Hepatocyte (in vitro differentiated cells): ENCODE results near the gene AUNIP. TPM values are rescaled to one million over a fixed set of nuclear protein-coding genes. Genes with fewer than 3 reads are reported as not detected.

Experiments
- DNase-seq: peaks from one replicate; pipeline ENCODE4 v3.0.0-alpha.2; 2016; ENCODE audit warnings: low spot score
- H2AFZ ChIP-seq: fragments of 200-600 bp; sonication (generic); 2 replicates; pipeline ENCODE4 v1.6.0; 2016; ENCODE audit warnings: antibody characterized with exemption, mild to moderate bottlenecking
- H3K27ac ChIP-seq: fragments of 200-600 bp; sonication (generic); 2 replicates; pipeline ENCODE4 v1.5.1; 2016; ENCODE audit warnings: mild to moderate bottlenecking
- H3K27me3 ChIP-seq: fragments of 200-600 bp; sonication (generic); 2 replicates; pipeline ENCODE4 v1.6.1; 2016
- H3K36me3 ChIP-seq: fragments of 200-600 bp; sonication (generic); replicated peaks from 2 replicates; pipeline ENCODE4 v1.5.1; 2016; ENCODE audit warnings: low read depth; ENCODE audit not compliant: insufficient read depth
- H3K4me1 ChIP-seq: fragments of 200-600 bp; sonication (generic); 2 replicates; pipeline ENCODE4 v1.5.1; 2016; ENCODE audit warnings: mild to moderate bottlenecking, moderate library complexity; ENCODE audit not compliant: insufficient read depth
- H3K4me2 ChIP-seq: fragments of 200-600 bp; sonication (generic); 2 replicates; pipeline ENCODE4 v1.6.0; 2016
- H3K4me3 ChIP-seq: fragments of 200-600 bp; sonication (generic); 2 replicates; pipeline ENCODE4 v1.5.1; 2016; ENCODE audit warnings: mild to moderate bottlenecking
- H3K79me2 ChIP-seq: fragments of 200-600 bp; sonication (generic); 2 replicates; pipeline ENCODE4 v1.6.0; 2017; ENCODE audit warnings: mild to moderate bottlenecking
- H3K9me2 ChIP-seq: fragments of 200-600 bp; sonication (generic); replicated peaks from 2 replicates; pipeline ENCODE4 v1.6.0; 2017; ENCODE audit warnings: mild to moderate bottlenecking; ENCODE audit not compliant: insufficient read depth
- H3K9me3 ChIP-seq: fragments of 200-600 bp; sonication (generic); 2 replicates; pipeline ENCODE4 v1.5.1; 2016; ENCODE audit warnings: low read depth, mild to moderate bottlenecking
- H4K20me1 ChIP-seq: fragments of 200-600 bp; sonication (generic); 2 replicates; pipeline ENCODE4 v1.6.0; 2016; ENCODE audit warnings: mild to moderate bottlenecking; ENCODE audit not compliant: insufficient read depth, poor library complexity, severe bottlenecking
- CTCF ChIP-seq: fragments of 200-600 bp; sonication (generic); IDR thresholded peaks from 2 replicates; pipeline ENCODE4 v1.5.1; 2016; ENCODE audit warnings: antibody characterized with exemption, mild to moderate bottlenecking; ENCODE audit not compliant: poor library complexity
- EZH2 ChIP-seq: fragments of 200-600 bp; sonication (generic); IDR thresholded peaks from 2 replicates; pipeline ENCODE4 v1.6.1; 2016; ENCODE audit warnings: antibody characterized with exemption, mild to moderate bottlenecking, borderline replicate concordance
- EZH2phosphoT487 ChIP-seq: fragments of 200-600 bp; sonication (generic); IDR thresholded peaks from one replicate; pipeline ENCODE4 v1.6.1; 2018; ENCODE audit warnings: antibody characterized with exemption, mild to moderate bottlenecking, low read depth, moderate library complexity; ENCODE audit not compliant: unreplicated experiment, severe bottlenecking
- WGBS: methylation state at CpG from one replicate; pipeline ENCODE4 v1.1.6; 2016; ENCODE audit warnings: low lambda C conversion rate; ENCODE audit errors: missing lambda C conversion rate; 5-methylcytosine and 5-hydroxymethylcytosine counted together
- polyA plus RNA-seq: library from polyadenylated mRNA; unstranded; fragments of >200 nt; fragmentation: Nextera tagmentation; extraction: Ambion mirVana; gene quantifications from 2 replicates; pipeline ENCODE4 v1.2.1, GENCODE V29; 2016
- total RNA-seq: library from RNA; depleted of rRNA; stranded (reverse); fragments of >200 nt; gene quantifications from 2 replicates; pipeline ENCODE4 v1.2.3, GENCODE V29; 2014

Gene AUNIP
- total and polyA plus RNA-seq, 2 experiments from 2014 or later = 0.41 to 1.3 TPM

GRCh38 chr1:25877155-25877554 is 17.9 kb upstream of the AUNIP start:
- H3K79me2 ChIP-seq = peaks cover 28% of the 10 kb centered on the region
- H3K9me2 ChIP-seq = no peaks in the 10 kb centered on the region
- no peak for TF ChIP-seq CTCF
- no peak for TF ChIP-seq EZH2
- TF ChIP-seq EZH2phosphoT487 = no peak
- no peak for DNase-seq
- no peak overlapping the region for H2AFZ ChIP-seq
- H3K4me2 ChIP-seq = no peak overlapping the region
- no peaks in the 10 kb centered on the region for H3K27me3 ChIP-seq
- H3K4me3 ChIP-seq = no peak overlapping the region
- 92% methylated on average over 2 of the region's 2 CpGs for WGBS
- peaks cover 51% of the 10 kb centered on the region for H3K4me1 ChIP-seq
- H4K20me1 ChIP-seq = no peaks in the 10 kb centered on the region
- no peaks in the 10 kb centered on the region for H3K36me3 ChIP-seq
- H3K9me3 ChIP-seq = no peaks in the 10 kb centered on the region
- no peak overlapping the region for H3K27ac ChIP-seq

GRCh38 chr1:25876693-25877077 is 17.4 kb upstream of the AUNIP start:
- no peak for DNase-seq
- Histone ChIP-seq H3K4me1 (peaks cover 52% of the 10 kb centered on the region), H3K36me3 (no peaks in the 10 kb centered on the region), H3K4me3 (no peak overlapping the region), H3K27me3 (no peaks in the 10 kb centered on the region), H3K79me2 (peaks cover 32% of the 10 kb centered on the region), H3K9me2 (no peaks in the 10 kb centered on the region), H3K9me3 (no peaks in the 10 kb centered on the region), H3K4me2 (no peak overlapping the region), H4K20me1 (no peaks in the 10 kb centered on the region), H3K27ac (peak overlapping the region; percentile 95), H2AFZ (no peak overlapping the region)
- no peak for TF ChIP-seq EZH2phosphoT487
- TF ChIP-seq EZH2 = no peak
- TF ChIP-seq CTCF = no peak
- 85% methylated on average over 2 of the region's 2 CpGs for whole genome bisulfite sequencing

- no peaks in the 10 kb centered on the region for H3K36me3 ChIP-seq
- TF ChIP-seq EZH2 = no peak
- TF ChIP-seq CTCF = no peak
- TF ChIP-seq EZH2phosphoT487 = no peak
- peak; percentile 79 for DNase-seq
- H3K9me3 ChIP-seq = no peaks in the 10 kb centered on the region
- peak overlapping the region; percentile 95 for H3K27ac ChIP-seq
- no peaks in the 10 kb centered on the region for H3K27me3 ChIP-seq
- H3K79me2 ChIP-seq = peaks cover 35% of the 10 kb centered on the region
- peak overlapping the region; percentile 74 for H2AFZ ChIP-seq
- H3K4me1 ChIP-seq = peaks cover 58% of the 10 kb centered on the region
- 31% methylated on average over 17 of the region's 32 CpGs for WGBS
- H4K20me1 ChIP-seq = no peaks in the 10 kb centered on the region
- no peaks in the 10 kb centered on the region for H3K9me2 ChIP-seq
- H3K4me2 ChIP-seq = peak overlapping the region; percentile 87
- H3K4me3 ChIP-seq = peak overlapping the region; percentile 61
Observed at GRCh38 chr1:25875856-25876692, 16.8 kb upstream of the AUNIP start.
